Upper lobe of left lung (tissue), 6 donors: ENCODE measurements around the gene MB. TPM values are rescaled to one million over a fixed set of nuclear protein-coding genes. Genes with fewer than 3 reads are reported as not detected.
A peak's percentile ranks its signal among the peaks of the same experiment; 100 is the strongest.

ENCODE experiments used
- ATAC-seq, 2 donors: fragments of 200-7000 bp; cut with Tn5 transposase; one replicate each; pipeline ENCODE4 v1.9.1; 2022; ENCODE audit warnings: mild to moderate bottlenecking in 2 of 2, moderate library complexity in 2 of 2; ENCODE audit not compliant: low FRiP score in 2 of 2
- DNase-seq, 2 donors: peaks; one replicate each; pipeline ENCODE4 v3.0.0-alpha.2; 2019 to 2020
- H3K27ac ChIP-seq, 4 donors: fragments of 200-600 bp; sonication (generic); one replicate each; pipeline ENCODE4 v1.5.1; 2016 to 2019
- H3K27me3 ChIP-seq, 4 donors: fragments of 200-600 bp; sonication (generic); one replicate each; pipeline ENCODE4 v1.5.1; 2017 to 2019
- H3K36me3 ChIP-seq, 4 donors: fragments of 200-600 bp; sonication (generic); one replicate each; pipeline ENCODE4 v1.5.1; 2016 to 2019
- H3K4me1 ChIP-seq, 4 donors: fragments of 200-600 bp; sonication (generic); one replicate each; pipeline ENCODE4 v1.5.1; 2018 to 2019
- H3K4me3 ChIP-seq, 4 donors: fragments of 200-600 bp; sonication (generic); one replicate each; pipeline ENCODE4 v1.5.1; 2017 to 2019; ENCODE audit warnings: mild to moderate bottlenecking in 2 of 4, moderate library complexity in 1 of 4
- H3K9me3 ChIP-seq, 4 donors: fragments of 200-600 bp; sonication (generic); one replicate each; pipeline ENCODE4 v1.5.1; 2018 to 2019
- EP300 ChIP-seq, 4 donors: sonication (generic); formaldehyde crosslinking; IDR thresholded peaks; one replicate each; pipeline ENCODE4 v1.5.1; 2017; ENCODE audit warnings: antibody characterized with exemption in 4 of 4, control low read depth in 2 of 4
- POLR2A ChIP-seq, 4 donors: fragments of 450-650 bp; IDR thresholded peaks; one replicate each; pipeline ENCODE4 v1.5.1; 2016 to 2017; ENCODE audit warnings: antibody characterized with exemption in 4 of 4, mild to moderate bottlenecking in 2 of 4
- POLR2AphosphoS5 ChIP-seq, 2 donors: sonication (generic); formaldehyde crosslinking; IDR thresholded peaks; one replicate each; pipeline ENCODE4 v1.5.1; 2017; ENCODE audit warnings: antibody characterized with exemption in 2 of 2
- whole genome bisulfite sequencing, 2 donors: methylation state at CpG; one replicate each; pipeline ENCODE4 v1.1.5; 2017 to 2018; 5-methylcytosine and 5-hydroxymethylcytosine counted together
- total RNA-seq, 6 donors: library from RNA; depleted of rRNA in 4 of 6; stranded (reverse); fragments of >200 nt in 4 of 6; gene quantifications; one replicate each; pipeline versions ENCODE4 v1.1.0 to v1.2.1, GENCODE V29; 2016 to 2021
- TF ChIP-seq, protein P1 (sequence below), 6 experiments: fragments of 450-650 bp in 4 of 6; fragments of 200-600 bp in 2 of 6; sonication (generic) in 2 of 6; IDR thresholded peaks; one replicate each; pipeline ENCODE4 v1.5.1; 2016 to 2019; ENCODE audit warnings: antibody characterized with exemption in 6 of 6
- donor health status: DM: no; HTN: no; CAD: no; lungs with moderate emphysema.
- donor health status: DM: no; HTN: yes; CAD: no; lungs with severe emphysema.

MB gene
- total RNA-seq, 6 donors from 2014 or later, result 0.46 to 1.1 (median 0.98) TPM; not detected in 3

DNA sequence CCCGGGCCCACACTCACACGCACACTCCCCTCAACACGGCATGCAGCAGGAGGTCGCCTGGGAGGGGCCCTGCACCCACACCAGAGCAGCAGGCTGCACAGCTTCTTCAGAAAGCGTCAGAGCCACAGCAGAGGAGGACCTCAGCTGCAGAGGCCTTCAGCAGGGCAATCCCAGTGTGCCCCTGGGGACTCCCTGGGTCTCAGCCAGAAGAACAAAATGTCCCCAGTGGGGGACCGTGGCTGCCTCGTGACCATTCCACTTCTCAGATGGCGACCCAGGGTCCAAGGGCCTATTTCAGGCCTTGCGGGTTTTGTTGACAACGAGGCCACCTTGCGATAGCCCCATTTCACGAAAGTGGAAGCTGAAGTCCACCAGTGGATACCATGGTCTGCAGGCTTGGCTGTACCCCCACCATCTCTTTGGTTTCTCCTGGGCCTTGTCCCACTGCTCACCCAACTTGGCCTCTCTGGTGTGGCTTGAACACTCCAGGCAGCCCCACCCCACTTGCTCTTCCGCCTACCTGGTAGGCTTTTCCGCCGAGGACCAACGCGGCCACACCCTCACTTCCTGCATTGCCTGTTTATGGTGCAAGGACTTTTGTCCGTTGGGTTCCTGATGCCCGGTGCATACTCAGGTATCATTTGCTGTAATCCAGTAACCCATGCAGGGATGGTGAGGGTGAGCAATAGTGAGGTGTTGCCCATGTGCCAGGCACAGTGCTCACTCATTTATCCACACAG, 38.1 kb downstream of the MB start:
- Histone ChIP-seq H3K4me3 (no peak overlapping the region), H3K27ac (no peak overlapping the region), H3K27me3 (no peaks in the 10 kb centered on the region), H3K4me1 (no peaks in the 10 kb centered on the region), H3K9me3 (no peaks in the 10 kb centered on the region), H3K36me3 (no peaks in the 10 kb centered on the region)
- 78 to 79% methylated on average over 16 to 19 of the region's 19 CpGs for WGBS, 2 donors
- TF ChIP-seq POLR2AphosphoS5 (IDR thresholded peaks at IDR 0.05) (no peak), EP300 (IDR thresholded peaks at IDR 0.05) (peak in 1 of 4 donors; percentile 79)
- DNase-seq, result no peak
- ATAC-seq, result no peak

DNA sequence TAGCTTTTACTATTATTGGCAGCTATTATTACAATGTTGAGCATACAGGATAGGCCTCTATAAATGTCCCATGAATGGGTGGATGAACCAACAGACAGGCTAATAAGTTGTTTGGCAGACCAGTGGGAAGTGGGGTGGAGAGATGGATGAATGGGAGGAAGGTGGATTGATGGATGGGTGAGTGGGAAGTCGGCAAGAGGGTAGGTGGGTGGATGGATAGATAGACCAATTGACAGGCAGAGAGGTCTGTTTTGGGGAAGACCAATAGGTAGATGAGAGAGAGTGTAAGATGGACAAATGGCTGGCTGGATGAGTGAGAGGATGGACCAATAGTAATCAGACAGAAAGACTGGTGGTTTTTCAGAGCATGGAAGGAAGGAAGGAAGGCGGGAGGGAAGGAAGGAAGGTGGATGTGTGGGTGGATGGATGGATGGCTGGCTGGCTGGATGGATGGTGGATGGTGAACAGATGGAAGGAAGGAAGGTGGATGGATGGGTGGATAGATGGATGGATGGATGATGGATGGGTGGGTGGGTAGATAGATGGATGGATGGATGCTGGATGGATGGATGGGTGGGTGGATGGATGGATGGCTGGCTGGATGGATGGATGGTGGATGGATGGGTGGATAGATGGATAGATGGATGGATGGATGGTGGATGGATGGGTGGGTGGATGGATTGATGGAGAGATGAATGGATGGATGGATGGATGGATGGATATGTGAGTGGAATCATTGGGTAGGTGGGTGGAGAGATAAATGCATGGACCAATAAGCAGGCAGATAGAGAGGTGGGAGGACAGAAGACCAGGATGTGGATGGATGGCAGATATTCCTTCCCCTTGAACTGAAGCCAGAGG, 39.1 kb downstream of the MB start:
- H3K4me1 ChIP-seq, result no peaks in the 10 kb centered on the region
- no peak for DNase-seq
- no peak for ATAC-seq
- no peaks in the 10 kb centered on the region for H3K9me3 ChIP-seq
- H3K36me3 ChIP-seq, result no peaks in the 10 kb centered on the region
- TF ChIP-seq POLR2AphosphoS5 (IDR thresholded peaks at IDR 0.05) (no peak), EP300 (IDR thresholded peaks at IDR 0.05) (no peak), POLR2A (IDR thresholded peaks at IDR 0.05) (no peak)
- TF ChIP-seq, protein P1, sequence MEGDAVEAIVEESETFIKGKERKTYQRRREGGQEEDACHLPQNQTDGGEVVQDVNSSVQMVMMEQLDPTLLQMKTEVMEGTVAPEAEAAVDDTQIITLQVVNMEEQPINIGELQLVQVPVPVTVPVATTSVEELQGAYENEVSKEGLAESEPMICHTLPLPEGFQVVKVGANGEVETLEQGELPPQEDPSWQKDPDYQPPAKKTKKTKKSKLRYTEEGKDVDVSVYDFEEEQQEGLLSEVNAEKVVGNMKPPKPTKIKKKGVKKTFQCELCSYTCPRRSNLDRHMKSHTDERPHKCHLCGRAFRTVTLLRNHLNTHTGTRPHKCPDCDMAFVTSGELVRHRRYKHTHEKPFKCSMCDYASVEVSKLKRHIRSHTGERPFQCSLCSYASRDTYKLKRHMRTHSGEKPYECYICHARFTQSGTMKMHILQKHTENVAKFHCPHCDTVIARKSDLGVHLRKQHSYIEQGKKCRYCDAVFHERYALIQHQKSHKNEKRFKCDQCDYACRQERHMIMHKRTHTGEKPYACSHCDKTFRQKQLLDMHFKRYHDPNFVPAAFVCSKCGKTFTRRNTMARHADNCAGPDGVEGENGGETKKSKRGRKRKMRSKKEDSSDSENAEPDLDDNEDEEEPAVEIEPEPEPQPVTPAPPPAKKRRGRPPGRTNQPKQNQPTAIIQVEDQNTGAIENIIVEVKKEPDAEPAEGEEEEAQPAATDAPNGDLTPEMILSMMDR (IDR thresholded peaks at IDR 0.05), result no peak
- 81 to 84% methylated on average over 2 of the region's 2 CpGs for WGBS, 2 donors
- no peak overlapping the region for H3K4me3 ChIP-seq
- H3K27me3 ChIP-seq, result no peaks in the 10 kb centered on the region
- no peak overlapping the region for H3K27ac ChIP-seq

DNA sequence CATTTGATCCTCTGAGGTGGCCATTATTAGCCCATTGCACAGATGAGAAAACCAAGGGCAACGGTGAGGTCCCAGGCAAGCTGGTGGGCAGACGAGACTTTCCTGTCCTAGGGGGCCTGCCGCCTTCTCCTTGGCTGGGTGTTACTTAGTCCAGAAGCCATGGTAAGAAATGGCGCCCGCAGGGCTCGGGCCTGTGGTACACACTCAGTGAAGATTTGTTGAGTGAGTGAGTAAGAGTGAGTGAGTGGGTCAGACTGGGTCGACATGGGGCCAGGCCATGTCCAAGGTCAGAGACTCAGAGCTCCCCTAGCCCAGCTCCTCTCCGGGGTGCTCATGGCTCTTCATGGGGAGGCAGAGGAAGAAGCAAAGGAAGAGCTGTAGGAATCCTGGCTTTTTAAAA, 40.5 kb downstream of the MB start:
- whole genome bisulfite sequencing, 2 donors, result 82 to 85% methylated on average over 8 of the region's 8 CpGs
- Histone ChIP-seq H3K36me3 (no peaks in the 10 kb centered on the region), H3K4me1 (no peaks in the 10 kb centered on the region), H3K9me3 (no peaks in the 10 kb centered on the region), H3K27ac (no peak overlapping the region), H3K27me3 (no peaks in the 10 kb centered on the region), H3K4me3 (no peak overlapping the region)
- no peak for TF ChIP-seq POLR2AphosphoS5 (IDR thresholded peaks at IDR 0.05)
- TF ChIP-seq, protein P1 (IDR thresholded peaks at IDR 0.05), result no peak
- TF ChIP-seq EP300 (IDR thresholded peaks at IDR 0.05), result no peak
- TF ChIP-seq POLR2A (IDR thresholded peaks at IDR 0.05), result no peak
- DNase-seq (no peak), ATAC-seq (no peak)

DNA sequence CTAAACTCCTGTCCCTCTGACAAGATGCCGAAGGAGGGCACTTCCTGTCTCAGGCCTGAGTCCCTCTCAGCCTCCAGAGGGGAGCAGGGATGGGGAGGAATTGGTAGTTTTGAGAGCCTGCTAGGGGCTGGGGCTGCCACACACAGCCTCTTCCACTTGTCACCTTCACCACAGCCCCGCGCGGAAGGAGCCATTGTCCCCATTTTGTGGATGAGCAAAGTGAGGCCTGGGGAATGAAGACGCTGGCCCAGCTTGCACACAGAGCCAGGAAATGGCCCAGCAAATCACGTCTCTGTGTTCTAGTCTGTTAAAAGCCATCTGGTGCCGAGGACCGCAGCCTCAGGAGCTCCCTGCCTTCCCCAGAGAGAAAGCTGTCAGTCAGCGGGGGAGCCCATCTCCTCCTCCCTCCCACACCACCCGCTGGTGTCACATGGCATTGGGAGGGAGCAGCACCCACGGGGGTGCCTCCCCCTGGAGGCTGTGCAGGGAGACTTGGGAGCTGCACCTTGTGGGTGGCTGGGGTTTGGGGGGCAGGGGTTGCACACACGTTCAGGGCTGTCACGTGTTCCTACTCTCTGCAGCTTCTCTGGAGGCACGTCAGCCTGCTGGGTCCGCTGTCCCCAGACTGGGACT, 41.9 kb downstream of the MB start:
- no peaks in the 10 kb centered on the region for H3K36me3 ChIP-seq
- 56 to 87% methylated on average over 3 to 14 of the region's 15 CpGs for WGBS, 2 donors
- no peaks in the 10 kb centered on the region for H3K4me1 ChIP-seq
- no peak overlapping the region for H3K4me3 ChIP-seq
- ATAC-seq, result no peak
- no peak for TF ChIP-seq POLR2A (IDR thresholded peaks at IDR 0.05)
- no peak for TF ChIP-seq POLR2AphosphoS5 (IDR thresholded peaks at IDR 0.05)
- TF ChIP-seq, protein P1 (IDR thresholded peaks at IDR 0.05), result no peak
- TF ChIP-seq EP300 (IDR thresholded peaks at IDR 0.05), result no peak
- H3K9me3 ChIP-seq, result no peaks in the 10 kb centered on the region
- no peak for DNase-seq
- no peaks in the 10 kb centered on the region for H3K27me3 ChIP-seq
- H3K27ac ChIP-seq, result no peak overlapping the region

DNA sequence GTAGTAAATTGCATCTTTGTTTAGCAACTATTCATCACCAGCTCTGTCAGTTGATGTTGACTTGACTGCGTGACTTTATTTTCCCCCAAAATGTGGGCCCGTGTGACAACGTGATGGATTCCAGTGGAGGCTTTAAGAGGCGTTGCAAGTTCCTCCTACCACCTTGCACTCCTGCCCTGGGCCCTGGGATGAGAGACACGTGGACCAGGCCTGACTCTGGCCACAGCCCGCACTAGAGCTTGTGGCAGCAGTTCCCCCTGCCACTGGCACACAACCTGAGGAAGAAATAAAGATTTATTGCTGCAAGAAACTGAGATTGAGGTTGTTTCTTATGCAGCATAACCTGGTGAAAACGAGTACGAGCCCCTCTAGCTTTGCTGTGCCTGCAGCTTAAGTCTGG, 44.6 kb downstream of the MB start:
- TF ChIP-seq, protein P1 (IDR thresholded peaks at IDR 0.05), result no peak
- TF ChIP-seq POLR2AphosphoS5 (IDR thresholded peaks at IDR 0.05), result no peak
- TF ChIP-seq POLR2A (IDR thresholded peaks at IDR 0.05), result no peak
- no peak for TF ChIP-seq EP300 (IDR thresholded peaks at IDR 0.05)
- ATAC-seq, result no peak
- no peak overlapping the region for H3K4me3 ChIP-seq
- 79 to 84% methylated on average over 8 of the region's 8 CpGs for WGBS, 2 donors
- H3K27me3 ChIP-seq, result no peaks in the 10 kb centered on the region
- no peaks in the 10 kb centered on the region for H3K4me1 ChIP-seq
- no peaks in the 10 kb centered on the region for H3K36me3 ChIP-seq
- DNase-seq, result no peak
- H3K27ac ChIP-seq, result no peak overlapping the region
- H3K9me3 ChIP-seq, result no peaks in the 10 kb centered on the region
